Measurements from ENCODE around the gene LMNB1.
A peak's percentile ranks its signal among the peaks of the same experiment; 100 is the strongest.

The LMNB1 gene

DNA sequence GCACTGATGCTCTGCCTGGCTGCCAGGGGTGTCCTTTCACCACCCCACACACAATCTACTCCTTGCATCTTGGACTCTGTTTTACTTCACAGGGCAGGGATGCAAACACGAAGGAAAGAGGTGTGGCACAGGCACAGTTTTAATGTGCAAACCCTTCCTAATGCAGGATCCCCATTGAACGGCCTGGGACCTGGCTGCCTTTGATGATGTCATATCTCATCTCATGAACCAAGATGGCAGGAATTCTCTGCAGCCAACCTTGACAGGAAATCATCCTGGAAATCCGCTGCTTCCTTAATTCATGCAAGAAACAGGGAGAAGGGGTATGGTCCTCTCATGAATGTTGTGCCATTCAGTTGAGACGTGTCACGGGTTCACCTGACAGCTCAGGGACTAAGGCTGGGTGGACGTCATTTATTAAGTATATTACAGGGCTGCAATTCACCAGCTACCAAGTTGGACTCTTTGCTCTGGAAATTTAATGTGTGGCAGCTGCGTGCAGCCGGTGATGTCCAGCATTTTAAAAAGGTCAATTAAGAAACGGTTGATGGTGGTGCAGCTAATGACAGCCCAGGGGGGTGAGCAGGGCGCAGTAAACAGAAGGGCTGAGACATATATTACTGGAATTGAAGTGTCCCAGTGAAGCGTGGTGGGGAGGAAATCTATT, 91.5 kb downstream of the LMNB1 start:
- TF ChIP-seq, protein P1, sequence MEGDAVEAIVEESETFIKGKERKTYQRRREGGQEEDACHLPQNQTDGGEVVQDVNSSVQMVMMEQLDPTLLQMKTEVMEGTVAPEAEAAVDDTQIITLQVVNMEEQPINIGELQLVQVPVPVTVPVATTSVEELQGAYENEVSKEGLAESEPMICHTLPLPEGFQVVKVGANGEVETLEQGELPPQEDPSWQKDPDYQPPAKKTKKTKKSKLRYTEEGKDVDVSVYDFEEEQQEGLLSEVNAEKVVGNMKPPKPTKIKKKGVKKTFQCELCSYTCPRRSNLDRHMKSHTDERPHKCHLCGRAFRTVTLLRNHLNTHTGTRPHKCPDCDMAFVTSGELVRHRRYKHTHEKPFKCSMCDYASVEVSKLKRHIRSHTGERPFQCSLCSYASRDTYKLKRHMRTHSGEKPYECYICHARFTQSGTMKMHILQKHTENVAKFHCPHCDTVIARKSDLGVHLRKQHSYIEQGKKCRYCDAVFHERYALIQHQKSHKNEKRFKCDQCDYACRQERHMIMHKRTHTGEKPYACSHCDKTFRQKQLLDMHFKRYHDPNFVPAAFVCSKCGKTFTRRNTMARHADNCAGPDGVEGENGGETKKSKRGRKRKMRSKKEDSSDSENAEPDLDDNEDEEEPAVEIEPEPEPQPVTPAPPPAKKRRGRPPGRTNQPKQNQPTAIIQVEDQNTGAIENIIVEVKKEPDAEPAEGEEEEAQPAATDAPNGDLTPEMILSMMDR (IDR thresholded peaks at IDR 0.05), result no peak
- Histone ChIP-seq H3K27me3 (ENCODE audit: control insufficient read depth, insufficient read depth, low read length) (no peaks in the 10 kb centered on the region), H3K79me2 (no peaks in the 10 kb centered on the region), H3K9ac (no peak overlapping the region), H3K4me3 (ENCODE audit: low read depth, low read length) (no peak overlapping the region), H3K4me1 (no peaks in the 10 kb centered on the region), H3K4me2 (ENCODE audit: low read length) (no peak overlapping the region), H2AFZ (no peak overlapping the region), H3K9me3 (ENCODE audit: control insufficient read depth, low read length) (no peaks in the 10 kb centered on the region), H3K27ac (no peak overlapping the region), H3K36me3 (ENCODE audit: control insufficient read depth, insufficient read depth, low read length) (no peaks in the 10 kb centered on the region)

DNA sequence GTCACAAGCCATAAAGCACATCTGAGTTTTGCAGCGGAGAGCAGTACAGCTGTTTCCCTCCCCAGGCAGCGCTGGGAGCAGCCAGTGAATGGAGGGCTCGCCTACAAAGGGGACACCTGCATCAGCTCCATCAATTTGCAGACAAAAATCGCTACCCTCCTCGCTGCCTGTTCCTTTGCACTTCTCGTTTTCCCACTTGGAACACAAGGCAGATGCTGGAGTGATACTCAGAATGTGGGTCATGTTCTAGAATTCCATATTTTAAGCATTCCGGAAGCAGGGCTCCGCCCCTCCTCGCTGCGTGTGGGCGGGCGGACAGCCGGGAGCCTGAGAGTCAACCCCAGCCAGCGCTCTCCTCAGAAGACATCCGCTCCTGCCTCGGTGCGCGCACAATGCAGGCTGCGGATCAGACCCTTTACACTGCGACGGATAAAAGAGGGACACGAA, 92.1 kb downstream of the LMNB1 start:
- Histone ChIP-seq H2AFZ (peak overlapping the region; percentile 35), H3K9ac (no peak overlapping the region), H3K4me3 (ENCODE audit: low read depth, low read length) (no peak overlapping the region), H3K9me3 (ENCODE audit: control insufficient read depth, low read length) (no peaks in the 10 kb centered on the region), H3K4me1 (no peaks in the 10 kb centered on the region), H3K4me2 (ENCODE audit: low read length) (peak overlapping the region; percentile 43), H3K27ac (no peak overlapping the region), H3K79me2 (no peaks in the 10 kb centered on the region), H3K36me3 (ENCODE audit: control insufficient read depth, insufficient read depth, low read length) (no peaks in the 10 kb centered on the region), H3K27me3 (ENCODE audit: control insufficient read depth, insufficient read depth, low read length) (no peaks in the 10 kb centered on the region)
- TF ChIP-seq, protein P1 (IDR thresholded peaks at IDR 0.05), result no peak

DNA sequence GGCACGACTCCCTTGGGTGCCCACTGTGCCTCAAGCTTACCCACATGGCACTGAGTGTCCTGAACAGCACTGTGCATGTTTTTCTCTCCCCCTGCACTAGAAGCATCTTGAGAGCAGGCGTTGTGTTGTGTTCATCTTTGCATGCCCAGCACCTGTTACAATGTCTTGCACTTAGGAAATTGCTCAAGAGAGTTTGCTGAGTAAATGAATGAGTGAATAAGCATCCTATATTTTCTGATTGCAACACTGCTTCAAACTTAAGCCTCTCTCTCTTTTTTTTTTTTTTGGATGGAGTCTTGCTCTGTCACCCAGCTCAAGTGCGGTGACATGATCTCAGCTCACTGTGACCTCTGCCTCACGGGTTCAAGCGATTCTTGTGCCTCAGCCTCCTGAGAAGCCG, 94.5 kb downstream of the LMNB1 start:
- Histone ChIP-seq H3K4me2 (ENCODE audit: low read length) (no peak overlapping the region), H3K9me3 (ENCODE audit: control insufficient read depth, low read length) (no peaks in the 10 kb centered on the region), H3K36me3 (ENCODE audit: control insufficient read depth, insufficient read depth, low read length) (no peaks in the 10 kb centered on the region), H3K79me2 (no peaks in the 10 kb centered on the region), H3K27ac (no peak overlapping the region), H2AFZ (no peak overlapping the region), H3K4me1 (no peaks in the 10 kb centered on the region), H3K9ac (no peak overlapping the region), H3K4me3 (ENCODE audit: low read depth, low read length) (no peak overlapping the region), H3K27me3 (ENCODE audit: control insufficient read depth, insufficient read depth, low read length) (no peaks in the 10 kb centered on the region)
- TF ChIP-seq, protein P1 (IDR thresholded peaks at IDR 0.05), result no peak

DNA sequence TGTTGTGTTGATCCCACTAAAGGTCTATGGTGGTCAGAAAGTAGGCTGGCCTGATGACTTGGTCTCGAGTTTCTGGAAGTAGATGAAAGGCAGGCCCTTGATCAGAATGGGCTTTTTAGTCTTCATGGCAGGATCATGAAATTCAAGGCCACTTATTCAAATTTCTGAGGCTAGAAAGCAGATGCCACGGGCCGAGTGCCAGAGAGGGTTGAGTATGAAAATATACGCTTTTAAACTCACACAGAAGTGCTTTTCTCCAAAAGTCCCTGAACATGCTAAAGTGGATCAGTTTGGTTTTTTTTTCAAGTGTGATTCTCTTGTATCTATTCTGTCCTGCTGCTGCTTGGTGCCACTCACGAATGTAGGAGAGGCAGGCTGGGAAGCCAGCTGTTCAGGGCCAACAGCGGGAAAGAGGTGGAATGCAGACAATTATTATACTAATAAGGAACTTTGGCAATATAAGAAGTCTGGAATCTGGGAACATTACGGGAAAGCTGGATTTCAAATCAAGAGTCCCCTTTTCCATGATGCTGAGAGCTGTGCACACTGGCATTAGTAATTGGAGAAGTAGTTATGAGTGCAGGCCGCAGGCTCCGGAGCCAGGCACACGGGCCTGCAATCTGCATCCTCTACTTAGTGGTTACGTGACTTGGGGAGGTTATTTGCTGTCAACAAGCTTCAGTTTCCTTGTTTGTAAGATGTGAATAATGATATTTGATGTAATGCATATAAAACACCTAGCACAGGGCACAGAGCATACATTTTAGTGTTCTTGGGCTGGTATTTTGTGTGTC, 95.8 kb downstream of the LMNB1 start:
- H3K9ac ChIP-seq, result no peak overlapping the region
- H3K4me2 ChIP-seq (ENCODE audit: low read length), result no peak overlapping the region

More for the DNA sequence above, 95.8 kb downstream of the LMNB1 start:
- Histone ChIP-seq H3K9me3 (ENCODE audit: control insufficient read depth, low read length) (no peaks in the 10 kb centered on the region), H3K79me2 (no peaks in the 10 kb centered on the region), H3K4me1 (no peaks in the 10 kb centered on the region), H3K27me3 (ENCODE audit: control insufficient read depth, insufficient read depth, low read length) (no peaks in the 10 kb centered on the region), H3K27ac (no peak overlapping the region), H3K36me3 (ENCODE audit: control insufficient read depth, insufficient read depth, low read length) (no peaks in the 10 kb centered on the region), H3K4me3 (ENCODE audit: low read depth, low read length) (no peak overlapping the region), H2AFZ (no peak overlapping the region)
- TF ChIP-seq, protein P1 (IDR thresholded peaks at IDR 0.05), result no peak
